ENCODE measurements around the gene FLT1.

The FLT1 gene

GRCh38 chr13:28316129-28316528, 178.8 kb downstream of the FLT1 start:
- H3K27ac ChIP-seq (replicated peaks): no peak overlapping the region
- H3K27me3 ChIP-seq (ENCODE audit: insufficient read depth, poor library complexity, severe bottlenecking): no peaks in the 10 kb centered on the region
- TF ChIP-seq SPI1 (IDR thresholded peaks at IDR 0.05; ENCODE audit: borderline replicate concordance, low read depth) (no peak), CTCF (IDR thresholded peaks at IDR 0.05; ENCODE audit: insufficient read depth, low read length) (no peak), GABPA (IDR thresholded peaks at IDR 0.05; ENCODE audit: low read depth) (no peak), POLR2AphosphoS5 (IDR thresholded peaks at IDR 0.05; ENCODE audit: low read depth) (no peak)
- TF ChIP-seq, protein P1, sequence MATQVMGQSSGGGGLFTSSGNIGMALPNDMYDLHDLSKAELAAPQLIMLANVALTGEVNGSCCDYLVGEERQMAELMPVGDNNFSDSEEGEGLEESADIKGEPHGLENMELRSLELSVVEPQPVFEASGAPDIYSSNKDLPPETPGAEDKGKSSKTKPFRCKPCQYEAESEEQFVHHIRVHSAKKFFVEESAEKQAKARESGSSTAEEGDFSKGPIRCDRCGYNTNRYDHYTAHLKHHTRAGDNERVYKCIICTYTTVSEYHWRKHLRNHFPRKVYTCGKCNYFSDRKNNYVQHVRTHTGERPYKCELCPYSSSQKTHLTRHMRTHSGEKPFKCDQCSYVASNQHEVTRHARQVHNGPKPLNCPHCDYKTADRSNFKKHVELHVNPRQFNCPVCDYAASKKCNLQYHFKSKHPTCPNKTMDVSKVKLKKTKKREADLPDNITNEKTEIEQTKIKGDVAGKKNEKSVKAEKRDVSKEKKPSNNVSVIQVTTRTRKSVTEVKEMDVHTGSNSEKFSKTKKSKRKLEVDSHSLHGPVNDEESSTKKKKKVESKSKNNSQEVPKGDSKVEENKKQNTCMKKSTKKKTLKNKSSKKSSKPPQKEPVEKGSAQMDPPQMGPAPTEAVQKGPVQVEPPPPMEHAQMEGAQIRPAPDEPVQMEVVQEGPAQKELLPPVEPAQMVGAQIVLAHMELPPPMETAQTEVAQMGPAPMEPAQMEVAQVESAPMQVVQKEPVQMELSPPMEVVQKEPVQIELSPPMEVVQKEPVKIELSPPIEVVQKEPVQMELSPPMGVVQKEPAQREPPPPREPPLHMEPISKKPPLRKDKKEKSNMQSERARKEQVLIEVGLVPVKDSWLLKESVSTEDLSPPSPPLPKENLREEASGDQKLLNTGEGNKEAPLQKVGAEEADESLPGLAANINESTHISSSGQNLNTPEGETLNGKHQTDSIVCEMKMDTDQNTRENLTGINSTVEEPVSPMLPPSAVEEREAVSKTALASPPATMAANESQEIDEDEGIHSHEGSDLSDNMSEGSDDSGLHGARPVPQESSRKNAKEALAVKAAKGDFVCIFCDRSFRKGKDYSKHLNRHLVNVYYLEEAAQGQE (IDR thresholded peaks at IDR 0.05; ENCODE audit: insufficient replicate concordance, low read depth): no peak
- no peak for DNase-seq (ENCODE audit: low read depth in 1 of 2, low spot score in 1 of 2)
- H3K4me3 ChIP-seq (replicated peaks; ENCODE audit: insufficient read depth, low read length): no peak overlapping the region

DNA sequence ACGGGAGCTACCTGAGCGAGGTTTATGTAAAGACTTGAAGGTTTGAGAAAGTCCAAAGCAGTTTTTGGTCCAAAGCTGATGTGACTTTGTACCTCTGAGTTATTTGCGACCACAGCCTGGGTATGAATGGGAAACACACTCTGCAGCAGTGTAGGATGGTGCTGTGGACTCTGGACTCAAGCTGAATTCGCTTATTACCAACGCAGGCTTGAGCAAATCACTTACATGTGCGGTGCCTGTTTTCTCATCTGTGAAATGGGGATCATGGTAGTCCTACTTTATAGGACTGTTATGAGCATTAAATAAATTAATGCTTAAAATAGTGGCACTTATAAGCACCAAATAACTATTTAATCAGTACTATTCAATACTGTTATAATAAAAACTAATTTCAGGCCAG, 180.0 kb downstream of the FLT1 start:
- no peak overlapping the region for H3K27ac ChIP-seq (replicated peaks)
- H3K27me3 ChIP-seq (ENCODE audit: insufficient read depth, poor library complexity, severe bottlenecking): no peaks in the 10 kb centered on the region
- TF ChIP-seq, protein P1 (IDR thresholded peaks at IDR 0.05; ENCODE audit: insufficient replicate concordance, low read depth): no peak
- TF ChIP-seq POLR2AphosphoS5 (IDR thresholded peaks at IDR 0.05; ENCODE audit: low read depth): no peak
- TF ChIP-seq GABPA (IDR thresholded peaks at IDR 0.05; ENCODE audit: low read depth): no peak
- no peak for TF ChIP-seq CTCF (IDR thresholded peaks at IDR 0.05; ENCODE audit: insufficient read depth, low read length)
- no peak for TF ChIP-seq SPI1 (IDR thresholded peaks at IDR 0.05; ENCODE audit: borderline replicate concordance, low read depth)
- no peak for DNase-seq (ENCODE audit: low read depth in 1 of 2, low spot score in 1 of 2)
- H3K4me3 ChIP-seq (replicated peaks; ENCODE audit: insufficient read depth, low read length): no peak overlapping the region

DNA sequence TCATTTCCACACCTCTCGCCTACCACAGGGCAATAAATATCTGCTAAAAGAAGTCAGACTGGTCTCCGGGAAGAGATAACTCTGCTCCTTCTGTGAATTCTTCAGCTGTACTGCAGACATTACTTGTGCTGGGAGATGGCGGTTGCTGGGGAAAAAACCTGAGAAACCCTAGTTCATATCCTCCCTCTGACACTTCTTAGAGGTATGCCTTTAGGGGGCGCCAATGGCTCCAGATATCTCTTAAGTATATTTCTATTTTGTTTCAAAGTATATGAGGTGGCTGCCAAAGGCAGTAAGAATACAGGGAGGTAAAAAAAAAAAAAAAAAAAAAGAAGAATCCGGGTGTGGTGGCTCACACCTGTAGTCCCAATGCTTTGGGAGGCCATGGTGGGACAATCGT, 181.3 kb downstream of the FLT1 start:
- TF ChIP-seq POLR2AphosphoS5 (IDR thresholded peaks at IDR 0.05; ENCODE audit: low read depth) (no peak), GABPA (IDR thresholded peaks at IDR 0.05; ENCODE audit: low read depth) (no peak), SPI1 (IDR thresholded peaks at IDR 0.05; ENCODE audit: borderline replicate concordance, low read depth) (no peak), CTCF (IDR thresholded peaks at IDR 0.05; ENCODE audit: insufficient read depth, low read length) (no peak)
- TF ChIP-seq, protein P1 (IDR thresholded peaks at IDR 0.05; ENCODE audit: insufficient replicate concordance, low read depth): no peak
- no peak for DNase-seq (ENCODE audit: low read depth in 1 of 2, low spot score in 1 of 2)
- no peaks in the 10 kb centered on the region for H3K27me3 ChIP-seq (ENCODE audit: insufficient read depth, poor library complexity, severe bottlenecking)

More for the DNA sequence above, 181.3 kb downstream of the FLT1 start:
- Histone ChIP-seq H3K4me3 (replicated peaks; ENCODE audit: insufficient read depth, low read length) (no peak overlapping the region), H3K27ac (replicated peaks) (no peak overlapping the region)

All from HL-60 (cell line).